Skeletal muscle tissue (tissue), 4 donors: ENCODE results near the gene FKBP14. TPM values are rescaled to one million over a fixed set of nuclear protein-coding genes. Genes with fewer than 3 reads are reported as not detected.

ENCODE experiments used
- H3K27ac ChIP-seq: one replicate; pipeline ENCODE4 v1.7.0; 2013; ENCODE audit warnings: mild to moderate bottlenecking, low read depth, low read length, inconsistent platforms
- H3K27me3 ChIP-seq, 3 donors: one replicate each; pipeline ENCODE4 v1.7.0; 2013; ENCODE audit warnings: low read length in 3 of 3; ENCODE audit not compliant: control insufficient read depth in 3 of 3, insufficient read depth in 3 of 3
- H3K36me3 ChIP-seq, 3 donors: one replicate each; pipeline ENCODE4 v1.7.0; 2013; ENCODE audit warnings: low read length in 3 of 3; ENCODE audit not compliant: control insufficient read depth in 3 of 3, insufficient read depth in 3 of 3
- H3K4me1 ChIP-seq, 3 donors: one replicate each; pipeline ENCODE4 v1.7.0; 2013; ENCODE audit warnings: low read length in 3 of 3, mild to moderate bottlenecking in 3 of 3; ENCODE audit not compliant: control insufficient read depth in 3 of 3, insufficient read depth in 3 of 3
- H3K4me3 ChIP-seq, 3 donors: one replicate each; pipeline ENCODE4 v1.7.0; 2013; ENCODE audit warnings: low read length in 3 of 3
- H3K9ac ChIP-seq, 3 donors: one replicate each; pipeline ENCODE4 v1.7.0; 2013; ENCODE audit warnings: low read length in 3 of 3, mild to moderate bottlenecking in 3 of 3, moderate library complexity in 2 of 3, low read depth in 1 of 3
- H3K9me3 ChIP-seq, 3 donors: one replicate each; pipeline ENCODE4 v1.7.0; 2013; ENCODE audit warnings: low read length in 3 of 3; ENCODE audit not compliant: control insufficient read depth in 3 of 3
- total RNA-seq: library from RNA; depleted of rRNA; stranded (reverse); fragments of >200 nt; gene quantifications from one replicate; pipeline ENCODE4 v1.2.3, GENCODE V29; 2014
- donor health status: Osteomylitis.

Gene FKBP14
- total RNA-seq, 1 donor from 2014 or later, result 13.0 TPM

DNA sequence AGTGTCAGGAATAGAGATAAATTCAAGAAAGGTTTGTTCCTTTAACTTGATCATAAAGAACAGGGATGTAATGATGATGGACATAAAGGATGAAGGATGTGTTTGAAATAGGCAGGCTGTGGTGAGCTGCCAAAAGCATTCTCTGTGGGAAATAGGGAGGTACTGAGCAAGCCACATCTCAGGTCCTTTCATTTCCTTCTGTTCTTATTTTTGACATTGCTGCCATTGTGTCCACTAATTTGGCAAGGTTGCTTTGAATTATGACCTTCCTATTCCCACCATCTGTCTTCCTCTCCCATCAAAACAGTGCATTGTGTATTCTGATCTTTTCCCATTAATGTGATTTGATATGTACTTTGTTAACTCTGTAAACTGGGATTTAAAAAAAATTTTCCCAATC is 46.4 kb downstream of the FKBP14 start:
- Histone ChIP-seq H3K9ac (no peak overlapping the region), H3K27me3 (no peaks in the 10 kb centered on the region), H3K4me1 (no peaks in the 10 kb centered on the region), H3K36me3 (no peaks in the 10 kb centered on the region), H3K9me3 (no peaks in the 10 kb centered on the region), H3K4me3 (no peak overlapping the region), H3K27ac (no peak overlapping the region)

DNA sequence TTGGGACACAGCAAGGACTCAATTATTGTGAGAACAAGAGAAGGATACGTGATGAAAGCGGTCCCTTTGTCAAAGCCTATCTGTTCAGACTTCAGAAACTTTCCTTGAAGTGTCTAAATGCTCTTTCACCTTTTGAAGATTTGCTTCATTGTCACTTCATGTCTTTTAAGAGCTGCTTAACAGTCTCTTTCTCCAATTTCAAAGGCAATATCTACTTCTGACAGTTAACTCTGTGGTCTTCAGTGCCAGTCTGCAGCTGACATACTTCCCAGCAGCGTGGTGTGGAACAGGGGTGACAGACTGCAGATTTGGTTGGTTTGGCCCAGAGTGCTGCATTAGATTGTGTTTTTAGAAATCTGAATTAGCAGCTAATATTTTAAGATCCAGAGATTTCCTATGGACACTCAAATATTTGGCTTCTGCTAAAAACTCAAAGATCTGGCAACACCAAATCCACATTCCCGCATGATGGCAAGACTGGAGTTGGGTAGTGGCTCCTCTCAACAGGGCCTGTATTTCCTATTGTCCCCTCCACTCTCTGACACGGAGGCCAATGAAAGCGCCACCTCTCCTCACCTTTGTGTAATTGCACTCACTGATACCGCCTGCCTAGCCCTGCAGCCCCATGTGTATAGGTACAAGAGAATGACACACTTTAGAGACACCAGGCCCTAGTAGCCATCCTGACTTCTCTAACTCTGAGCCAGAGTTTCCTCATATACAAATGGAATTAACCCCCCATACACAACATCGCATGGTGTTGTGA is 48.4 kb downstream of the FKBP14 start:
- Histone ChIP-seq H3K36me3 (no peaks in the 10 kb centered on the region), H3K4me3 (no peak overlapping the region), H3K9ac (no peak overlapping the region), H3K9me3 (no peaks in the 10 kb centered on the region), H3K27ac (no peak overlapping the region), H3K27me3 (no peaks in the 10 kb centered on the region), H3K4me1 (no peaks in the 10 kb centered on the region)

DNA sequence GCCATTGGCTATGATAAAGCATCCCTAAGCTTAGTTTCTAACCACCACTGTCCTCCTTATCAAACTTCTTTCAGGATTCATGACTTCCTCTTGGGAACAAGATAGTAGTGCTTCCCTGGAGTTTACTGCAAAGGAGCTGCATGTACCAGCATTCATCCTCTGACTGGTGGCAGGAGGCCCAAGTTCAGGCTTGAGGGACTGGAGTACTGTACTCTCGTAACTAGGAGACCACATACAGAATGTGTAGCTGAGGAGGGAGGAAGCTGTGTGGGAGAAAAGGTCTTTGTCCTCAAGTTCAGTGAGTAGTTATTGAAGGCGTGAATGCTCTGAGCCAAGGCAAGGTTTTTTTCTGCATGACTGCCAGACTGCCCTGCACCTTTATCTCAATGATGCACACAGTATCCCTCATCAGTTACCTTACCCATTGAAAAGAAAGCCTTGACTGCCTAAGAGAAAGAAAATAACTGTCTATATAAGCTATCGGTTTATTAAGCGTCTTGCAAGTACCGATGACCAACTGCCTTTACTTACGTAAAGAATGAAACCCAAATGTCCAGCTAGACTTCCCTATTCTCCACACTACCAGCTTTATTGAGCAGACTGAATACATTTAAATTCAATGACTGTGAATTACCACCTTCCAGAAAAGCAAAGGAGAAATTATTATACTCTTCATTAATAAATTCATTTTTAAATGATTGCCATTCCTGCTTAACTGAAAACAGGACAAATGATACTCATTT is 49.7 kb downstream of the FKBP14 start:
- Histone ChIP-seq H3K9me3 (no peaks in the 10 kb centered on the region), H3K4me1 (no peaks in the 10 kb centered on the region), H3K4me3 (no peak overlapping the region), H3K9ac (no peak overlapping the region), H3K36me3 (no peaks in the 10 kb centered on the region), H3K27me3 (no peaks in the 10 kb centered on the region), H3K27ac (no peak overlapping the region)

DNA sequence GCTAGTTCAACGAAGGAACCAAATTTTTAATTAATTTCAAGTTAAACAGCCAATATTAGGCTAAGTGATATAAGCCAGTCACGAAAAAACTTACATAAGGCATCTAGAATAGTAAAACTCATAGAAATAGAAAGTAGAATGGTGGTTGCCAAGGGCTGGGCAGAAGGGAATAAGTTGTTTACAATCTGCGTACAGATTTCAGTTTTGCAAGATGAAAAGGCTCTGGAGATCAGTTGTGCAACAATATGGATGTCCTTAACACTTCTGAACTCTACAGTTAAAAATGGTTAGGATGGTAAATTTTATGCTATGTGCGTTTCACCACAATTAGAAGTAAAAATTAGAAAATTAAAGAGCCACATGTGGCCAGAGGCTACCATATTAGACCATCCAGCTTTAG is 50.2 kb downstream of the FKBP14 start:
- Histone ChIP-seq H3K4me3 (no peak overlapping the region), H3K27me3 (no peaks in the 10 kb centered on the region), H3K9ac (no peak overlapping the region), H3K36me3 (no peaks in the 10 kb centered on the region), H3K27ac (no peak overlapping the region), H3K4me1 (no peaks in the 10 kb centered on the region), H3K9me3 (no peaks in the 10 kb centered on the region)

DNA sequence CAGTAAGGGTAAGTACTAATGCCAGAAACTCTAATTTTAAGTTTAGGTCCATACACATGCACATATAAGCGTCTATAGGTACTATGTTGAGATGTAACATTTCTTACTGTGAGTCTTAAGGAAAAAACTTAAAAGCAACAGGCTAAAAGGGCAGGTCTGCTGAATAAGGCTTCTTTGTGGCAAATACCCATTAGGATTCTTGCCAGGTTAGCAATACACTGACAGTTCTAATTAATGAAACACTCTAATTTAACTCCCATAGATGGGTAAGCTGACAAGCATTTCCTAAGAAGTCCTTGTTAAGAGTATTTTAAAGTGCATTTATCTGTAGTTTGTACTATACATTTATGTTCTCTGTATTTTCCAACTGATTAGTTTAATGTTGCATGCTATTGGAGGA is 50.9 kb downstream of the FKBP14 start:
- Histone ChIP-seq H3K9me3 (no peaks in the 10 kb centered on the region), H3K4me1 (no peaks in the 10 kb centered on the region), H3K9ac (no peak overlapping the region), H3K4me3 (no peak overlapping the region), H3K27ac (no peak overlapping the region), H3K27me3 (no peaks in the 10 kb centered on the region), H3K36me3 (no peaks in the 10 kb centered on the region)

DNA sequence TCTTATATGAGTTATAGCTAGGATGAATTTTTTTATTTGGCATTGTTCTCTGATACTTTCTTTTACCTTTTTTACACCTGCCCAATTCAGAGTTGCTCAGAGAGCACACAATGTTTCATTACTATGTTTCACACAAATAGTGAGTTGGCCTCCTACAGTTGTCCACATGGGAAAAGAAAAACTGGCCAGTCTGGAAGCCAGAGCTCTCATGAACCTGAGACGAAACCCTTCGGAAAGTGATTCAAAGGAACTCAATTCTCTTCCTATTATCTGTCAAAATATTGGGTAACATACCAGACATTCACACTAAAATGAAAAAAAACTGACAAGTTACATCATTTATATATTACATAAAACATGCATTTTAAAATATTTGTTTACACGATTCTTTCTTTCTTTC is 52.2 kb downstream of the FKBP14 start:
- Histone ChIP-seq H3K4me1 (no peaks in the 10 kb centered on the region), H3K36me3 (no peaks in the 10 kb centered on the region), H3K9me3 (no peaks in the 10 kb centered on the region), H3K4me3 (no peak overlapping the region), H3K27me3 (no peaks in the 10 kb centered on the region), H3K9ac (no peak overlapping the region), H3K27ac (no peak overlapping the region)

DNA sequence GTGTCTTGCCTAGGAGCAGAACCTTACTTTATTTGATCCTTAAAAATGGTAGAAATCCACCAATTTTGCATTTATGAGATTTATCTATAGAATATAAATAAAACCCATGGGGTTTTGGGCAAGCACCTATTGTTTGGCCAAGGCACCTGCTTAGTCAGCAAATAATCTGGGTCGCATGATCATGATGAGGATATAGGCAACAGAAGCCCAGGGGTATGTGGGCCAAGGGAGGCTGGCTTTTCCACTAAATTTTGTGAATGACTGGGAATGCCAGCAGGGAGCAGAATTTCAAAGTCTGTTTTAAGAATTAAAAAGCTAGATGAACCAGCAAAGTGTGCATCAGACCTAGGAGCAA is 54.2 kb downstream of the FKBP14 start:
- Histone ChIP-seq H3K27ac (no peak overlapping the region), H3K4me1 (no peaks in the 10 kb centered on the region), H3K4me3 (no peak overlapping the region), H3K27me3 (no peaks in the 10 kb centered on the region), H3K9me3 (no peaks in the 10 kb centered on the region), H3K36me3 (no peaks in the 10 kb centered on the region), H3K9ac (no peak overlapping the region)

DNA sequence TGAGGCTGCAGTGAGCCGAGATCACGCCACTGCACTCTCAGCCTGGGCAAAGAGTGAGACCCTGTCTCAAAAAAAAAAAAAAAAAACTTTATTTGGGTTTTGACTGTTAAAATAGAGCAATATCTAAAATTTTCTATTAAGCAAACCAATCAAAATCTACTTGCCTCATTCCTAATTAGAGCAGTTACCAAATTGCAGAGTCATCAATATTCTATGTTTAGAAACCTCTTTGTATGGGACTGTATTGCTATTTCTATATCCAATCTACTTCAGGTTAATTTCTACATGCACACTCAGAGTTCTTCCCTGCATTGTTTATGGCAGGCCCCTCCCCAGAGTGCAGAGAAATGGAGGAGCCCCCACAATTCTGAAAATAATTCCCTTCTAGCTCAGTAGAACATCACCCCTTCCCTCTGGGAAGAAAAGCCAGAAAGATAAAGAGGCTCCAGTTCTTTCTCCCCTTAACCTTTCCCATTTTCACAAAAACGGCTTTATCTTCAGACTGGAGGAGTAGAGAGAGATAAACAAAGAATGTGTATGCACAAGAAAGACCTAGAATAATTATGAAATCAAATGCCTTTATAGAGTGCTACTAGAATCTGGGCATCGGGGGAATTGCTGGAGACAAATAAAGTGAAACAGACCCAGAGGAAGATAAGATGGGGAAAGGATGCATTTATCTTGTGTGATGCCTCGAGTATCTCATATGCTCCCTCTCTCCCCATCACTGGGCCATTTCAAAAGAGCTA is 54.8 kb downstream of the FKBP14 start:
- Histone ChIP-seq H3K4me1 (no peaks in the 10 kb centered on the region), H3K9ac (no peak overlapping the region), H3K27ac (no peak overlapping the region), H3K9me3 (no peaks in the 10 kb centered on the region), H3K36me3 (no peaks in the 10 kb centered on the region), H3K27me3 (no peaks in the 10 kb centered on the region), H3K4me3 (no peak overlapping the region)

DNA sequence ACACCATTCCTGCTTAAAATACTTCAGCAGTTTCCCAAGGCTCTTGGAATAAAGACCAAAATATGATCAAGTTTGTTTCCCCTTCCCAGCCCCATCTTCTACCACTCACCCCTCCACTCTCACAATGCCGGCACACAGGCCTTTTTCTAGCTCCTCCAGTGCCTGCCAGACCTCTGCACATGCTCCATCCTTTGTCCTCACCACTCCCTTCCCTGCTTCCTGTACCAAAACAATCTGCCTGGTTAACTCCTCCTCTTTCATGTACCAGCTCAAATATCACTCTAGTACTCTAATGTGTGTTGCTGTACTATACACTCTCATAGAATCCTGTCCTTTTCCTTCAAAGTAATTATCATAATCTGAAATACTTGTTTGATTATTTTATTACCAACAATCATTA is 56.3 kb downstream of the FKBP14 start:
- no peaks in the 10 kb centered on the region for H3K27me3 ChIP-seq

DNA sequence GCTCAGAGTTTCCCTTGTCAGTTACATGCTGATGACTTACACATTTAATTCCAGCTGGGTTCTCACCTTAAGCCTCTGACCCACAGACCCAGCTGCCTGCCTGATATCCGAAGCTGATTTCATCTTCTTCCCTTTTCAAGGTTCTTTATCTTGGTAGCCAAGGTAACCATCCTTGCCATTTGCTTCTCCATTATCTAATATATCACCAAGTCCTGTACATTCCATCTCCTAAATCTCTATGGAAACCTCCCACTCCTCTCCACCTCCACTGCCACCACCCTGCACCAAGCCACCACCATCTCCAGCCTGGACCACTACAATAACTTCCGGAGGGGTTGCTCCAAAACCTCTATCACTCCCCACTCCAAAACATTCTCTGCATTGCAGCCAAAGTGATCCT is 56.8 kb downstream of the FKBP14 start:
- H3K9ac ChIP-seq, result no peak overlapping the region
- no peaks in the 10 kb centered on the region for H3K4me1 ChIP-seq
- H3K9me3 ChIP-seq, result no peaks in the 10 kb centered on the region

More for the DNA sequence above, 56.3 kb downstream of the FKBP14 start:
- H3K9me3 ChIP-seq, result no peaks in the 10 kb centered on the region
- H3K4me3 ChIP-seq, result no peak overlapping the region
- H3K27ac ChIP-seq, result no peak overlapping the region
- no peak overlapping the region for H3K9ac ChIP-seq
- H3K36me3 ChIP-seq, result no peaks in the 10 kb centered on the region
- H3K4me1 ChIP-seq, result no peaks in the 10 kb centered on the region

More for the DNA sequence above, 56.8 kb downstream of the FKBP14 start:
- H3K36me3 ChIP-seq, result no peaks in the 10 kb centered on the region
- H3K27me3 ChIP-seq, result no peaks in the 10 kb centered on the region
- H3K27ac ChIP-seq, result no peak overlapping the region
- H3K4me3 ChIP-seq, result no peak overlapping the region
